Fibroblast of peridontal ligament (primary cell): ENCODE data around the gene ACACA.
A peak's percentile ranks its signal among the peaks of the same experiment; 100 is the strongest.
"Not testable (repeated sequence)": the region's sequence is repeated elsewhere in the genome, so short reads cannot be mapped to it uniquely, and the experiment has no call there.

Experiments
- DNase-seq: peaks from one replicate; pipeline ENCODE4 v3.0.0-alpha.2; 2010; ENCODE audit errors: extremely low read depth

The ACACA gene

GRCh38 chr17:37393352-37393751 lies 13.3 kb downstream of the ACACA start:
- DNase-seq = no peak

- peak; percentile 77 for DNase-seq
Measured at GRCh38 chr17:37392024-37392590, 14.5 kb downstream of the ACACA start.

- DNase-seq = no peak
Measured at GRCh38 chr17:37391146-37391545, 15.5 kb downstream of the ACACA start.

- no peak for DNase-seq
Measured at GRCh38 chr17:37389160-37389559, 17.5 kb downstream of the ACACA start.

- peak; percentile 59 for DNase-seq
Measured at GRCh38 chr17:37388266-37388665, 18.4 kb downstream of the ACACA start.

- no peak for DNase-seq
Measured at GRCh38 chr17:37386462-37386861, 20.2 kb downstream of the ACACA start.

GRCh38 chr17:37385474-37385990 lies 21.1 kb downstream of the ACACA start:
- DNase-seq = no peak

GRCh38 chr17:37384560-37385149 lies 22.0 kb downstream of the ACACA start:
- DNase-seq = no peak

- no peak for DNase-seq
Measured at GRCh38 chr17:37382056-37382455, 24.6 kb downstream of the ACACA start.

- DNase-seq = no peak
Measured at GRCh38 chr17:37375706-37376105, 30.9 kb downstream of the ACACA start, which contains the start of gene C17orf78. Gene C17orf78, plus strand, starts transcription at chr17:37375985. Its CDS starts 108 bp downstream, at chr17:37376093.

- DNase-seq = peak; percentile 90
Measured at GRCh38 chr17:37373530-37374159, 33.0 kb downstream of the ACACA start.

- DNase-seq = peak; percentile 49
Measured at GRCh38 chr17:37368577-37368976, 38.1 kb downstream of the ACACA start.

GRCh38 chr17:37365589-37365988 lies 41.0 kb downstream of the ACACA start:
- no peak for DNase-seq

- no peak for DNase-seq
Measured at GRCh38 chr17:37361543-37361942, 45.1 kb downstream of the ACACA start.

- peak; percentile 11 for DNase-seq
Measured at GRCh38 chr17:37360632-37361031, 46.0 kb downstream of the ACACA start.

- peak; percentile 39 for DNase-seq
Measured at GRCh38 chr17:37359682-37360188, 46.9 kb downstream of the ACACA start.

GRCh38 chr17:37358830-37359681 lies 47.6 kb downstream of the ACACA start:
- DNase-seq = peak; percentile 89

GRCh38 chr17:37358098-37358829 lies 48.4 kb downstream of the ACACA start:
- DNase-seq = peak; percentile 43

- DNase-seq = not testable (repeated sequence)
Measured at GRCh38 chr17:37356796-37357569, 49.7 kb downstream of the ACACA start.

GRCh38 chr17:37346863-37347402 lies 59.7 kb downstream of the ACACA start:
- not testable (repeated sequence) for DNase-seq
